Activated gamma-delta T cell treated with Interleukin-2 at 50 U/mL for 16 hours (primary cell): ENCODE data around the gene COQ4.
"Not testable (repeated sequence)": the region's sequence is repeated elsewhere in the genome, so short reads cannot be mapped to it uniquely, and the experiment has no call there.

Source experiments
- DNase-seq: peaks from one replicate; pipeline ENCODE4 v3.0.0-alpha.2; 2020

Gene COQ4

GRCh38 chr9:128322404-128323211 lies at the start of gene COQ4, which contains the start of gene TRUB2:
Gene COQ4 (plus strand): TSS chr9:128322839. CDS start chr9:128322859, 20 bp downstream.
Gene TRUB2 (minus strand): TSS chr9:128322447. CDS start chr9:128322408, 39 bp downstream.
- DNase-seq = peak; percentile 92

GRCh38 chr9:128274245-128274644 lies 48.4 kb upstream of the COQ4 start:
- no peak for DNase-seq

- no peak for DNase-seq
Measured at GRCh38 chr9:128275198-128276007, 47.2 kb upstream of the COQ4 start, which contains the start of gene GOLGA2. Gene GOLGA2 (minus strand): TSS chr9:128276007. CDS start chr9:128275976, 31 bp downstream.

DNA sequence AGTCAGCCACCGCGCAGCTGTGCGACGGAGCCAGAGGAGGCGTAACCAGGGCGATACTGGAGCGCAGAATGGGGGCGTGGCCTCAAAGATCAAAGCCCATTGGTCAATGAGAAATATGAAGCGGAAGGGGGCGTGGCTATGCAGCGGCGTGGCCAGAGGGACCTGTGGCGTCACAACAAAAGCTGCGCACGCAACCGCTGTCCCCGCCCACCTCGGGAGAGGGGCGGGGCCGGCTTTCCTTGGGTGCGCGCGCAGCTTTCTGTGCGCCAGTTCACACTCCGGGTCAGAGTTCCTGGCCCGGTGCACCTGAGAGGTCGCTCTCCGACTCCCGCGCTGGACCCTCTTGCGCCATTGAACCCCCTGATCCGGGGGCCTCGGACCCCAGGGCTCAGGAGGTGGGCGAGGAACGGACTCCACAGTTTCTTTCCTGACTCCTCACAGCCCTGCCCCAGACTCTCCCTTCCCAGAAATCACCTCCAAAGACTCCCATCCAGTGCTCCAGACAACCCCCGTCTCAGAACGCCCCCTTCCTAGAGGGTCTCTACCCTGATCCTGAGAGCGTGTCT lies 46.5 kb upstream of the COQ4 start, which contains the start of gene SWI5:
Gene SWI5, plus strand, starts transcription at position 269 of the 566 bp plus-strand sequence.
- peak; percentile 100 for DNase-seq

DNA sequence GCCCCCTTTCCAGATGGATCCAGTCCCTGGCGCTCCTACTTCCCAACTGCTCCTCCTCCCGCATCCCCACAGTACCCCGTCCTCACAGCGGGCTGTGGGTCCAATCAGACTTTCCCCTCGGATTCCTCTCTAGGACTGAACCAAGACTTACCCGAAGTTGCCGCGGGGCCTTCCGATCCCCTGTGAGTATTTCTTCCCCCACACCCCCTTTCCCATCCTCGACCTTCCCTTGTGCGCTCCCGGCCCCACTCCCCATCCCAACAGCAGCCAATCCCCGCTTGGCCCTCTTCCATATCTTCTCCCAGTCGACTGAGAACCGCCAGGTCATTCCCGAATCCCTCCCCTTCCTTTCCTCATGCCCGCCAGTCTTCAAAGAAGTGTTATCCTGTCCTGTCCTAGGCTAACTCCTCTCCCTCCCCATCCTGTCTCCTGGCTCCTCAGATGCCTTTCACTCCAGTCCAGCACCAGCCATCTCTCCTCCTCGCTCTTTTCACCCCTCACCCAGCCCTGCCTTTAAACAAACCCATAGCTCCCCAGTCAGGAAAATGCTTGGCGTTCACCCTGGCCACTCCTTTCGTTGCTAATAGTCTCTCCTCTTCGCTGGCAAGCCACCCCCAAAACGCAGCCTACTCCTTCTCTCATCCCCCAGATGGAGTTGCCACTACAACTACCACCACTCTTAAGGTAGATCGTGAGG lies 45.9 kb upstream of the COQ4 start:
- no peak for DNase-seq

DNA sequence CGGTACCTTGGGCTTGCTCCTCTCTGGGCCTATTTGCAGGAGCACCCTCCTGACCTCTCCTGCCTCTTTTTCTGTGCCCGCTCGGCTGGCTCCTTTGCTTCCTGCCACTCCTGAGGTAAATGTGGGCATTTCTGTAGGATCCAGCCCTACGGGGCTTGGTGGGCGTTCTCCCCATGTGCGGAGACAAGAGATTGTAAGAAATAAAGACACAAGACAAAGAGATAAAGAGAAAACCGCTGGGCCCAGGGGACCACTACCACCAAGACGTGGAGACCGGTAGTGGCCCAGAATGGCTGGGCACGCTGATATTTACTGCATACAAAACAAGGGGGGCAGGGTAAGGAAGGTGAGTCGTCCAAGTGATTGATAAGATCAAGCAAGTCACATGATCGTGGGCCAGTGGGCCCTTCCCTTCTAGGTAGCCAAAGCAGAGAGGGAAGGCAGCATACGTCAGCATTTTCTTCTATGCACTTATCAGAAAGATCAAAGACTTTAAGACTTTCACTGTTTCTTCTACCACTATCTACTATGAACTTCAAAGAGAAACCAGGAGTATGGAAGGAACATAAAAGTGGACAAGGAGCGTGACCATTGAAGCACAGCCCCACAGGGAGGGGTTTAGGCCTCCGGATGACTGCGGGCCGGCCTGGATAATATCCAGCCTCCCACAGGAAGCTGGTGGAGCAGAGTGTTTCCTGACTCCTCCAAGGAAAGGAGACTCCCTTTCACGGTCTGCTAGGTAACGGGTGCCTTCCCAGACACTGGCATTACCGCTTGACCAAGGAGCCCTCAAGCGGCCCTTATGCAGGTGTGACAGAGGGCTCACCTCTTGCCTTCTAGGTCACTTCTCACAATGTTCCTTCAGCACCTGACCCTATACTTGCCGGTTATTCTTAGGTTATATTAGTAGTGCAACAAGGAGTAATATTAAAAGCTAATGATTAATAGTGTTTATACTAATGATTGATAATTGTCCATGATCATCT lies 43.3 kb upstream of the COQ4 start:
- not testable (repeated sequence) for DNase-seq

DNA sequence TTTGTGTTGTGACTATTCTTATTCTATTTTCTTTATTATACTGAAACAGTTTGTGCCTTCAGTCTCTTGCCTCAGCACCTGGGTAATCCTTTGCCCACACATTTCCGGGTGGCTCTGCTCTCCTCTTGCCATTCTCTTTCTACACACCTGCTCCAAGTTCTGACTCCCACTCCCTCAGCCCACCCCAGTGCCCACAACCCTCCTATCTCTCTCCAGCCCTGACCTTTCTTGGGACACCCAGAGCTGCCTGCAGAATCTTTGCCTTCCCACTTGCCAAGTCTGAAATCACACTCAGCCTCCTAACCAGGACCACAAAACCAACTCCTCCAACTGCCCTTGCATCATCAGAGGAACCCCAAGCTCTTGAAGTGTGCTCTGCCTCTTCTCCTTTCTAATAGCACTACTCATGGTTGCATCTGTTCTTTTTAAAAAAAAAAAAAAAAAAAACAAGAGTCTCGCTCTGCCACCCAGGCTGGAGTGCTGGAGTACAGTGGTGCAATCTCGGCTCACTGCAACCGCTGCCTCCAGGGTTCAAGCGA lies 42.5 kb upstream of the COQ4 start:
- no peak for DNase-seq

- DNase-seq = no peak
Measured at GRCh38 chr9:128282500-128282899, 40.1 kb upstream of the COQ4 start.

DNA sequence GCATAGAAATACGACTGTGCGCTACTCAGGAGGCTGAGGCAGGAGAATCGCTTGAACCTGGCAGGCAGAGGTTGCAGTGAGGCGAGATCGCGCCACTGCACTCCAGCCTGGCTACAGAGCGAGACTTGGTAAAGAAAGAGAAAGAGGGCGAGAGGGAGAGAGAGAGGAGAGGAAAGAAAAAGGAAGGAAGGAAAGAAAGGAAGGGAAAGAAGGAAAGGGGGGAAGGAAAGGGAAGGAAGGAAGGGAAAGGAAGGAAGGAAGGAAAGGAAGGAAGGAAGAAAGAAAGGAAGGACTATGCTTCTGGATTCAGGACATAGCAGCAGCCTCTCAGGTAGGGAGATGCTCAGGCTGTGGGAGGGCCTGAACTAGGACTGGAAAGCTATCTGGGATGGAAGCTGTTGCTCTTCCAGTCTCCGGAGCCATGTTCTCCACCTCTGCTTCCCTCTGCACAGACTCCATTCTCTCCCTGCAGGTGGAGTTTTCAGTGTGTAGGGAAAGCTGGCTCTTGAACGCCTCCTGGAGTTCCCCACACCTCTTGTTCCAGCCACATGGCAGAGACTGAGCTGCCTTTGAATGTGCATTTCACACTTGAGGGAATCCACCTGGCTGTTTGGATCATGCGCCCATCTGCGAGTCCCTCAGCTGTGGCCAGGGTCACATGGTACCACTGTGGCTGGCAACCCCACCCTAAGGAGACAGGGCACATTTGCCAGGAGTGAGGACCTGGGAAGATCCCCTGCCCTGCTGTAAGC lies 37.4 kb upstream of the COQ4 start:
- DNase-seq = no peak

DNA sequence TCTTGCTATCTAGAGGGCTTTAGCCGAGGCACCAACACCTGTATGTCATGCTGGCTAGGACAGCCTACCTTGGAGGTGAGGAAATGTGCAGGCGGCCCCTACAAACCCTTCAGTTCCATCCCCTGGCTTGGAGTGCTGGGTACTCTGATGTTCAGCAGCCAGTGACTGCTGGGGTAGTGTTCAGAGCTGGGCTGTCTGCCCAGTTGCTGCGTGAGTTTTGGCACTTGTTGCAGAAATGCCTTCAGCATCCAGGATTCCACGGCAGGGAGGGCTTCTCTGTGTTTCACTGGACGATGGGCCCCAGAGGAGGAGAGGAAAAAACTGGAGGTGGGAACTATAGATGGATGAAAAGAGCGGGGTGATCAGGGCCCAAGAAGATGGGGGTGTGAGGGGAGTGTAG lies 36.2 kb upstream of the COQ4 start:
- no peak for DNase-seq

- DNase-seq = no peak
Measured at GRCh38 chr9:128288273-128289004, 34.2 kb upstream of the COQ4 start.

GRCh38 chr9:128292009-128292408 lies 30.6 kb upstream of the COQ4 start:
- no peak for DNase-seq

DNA sequence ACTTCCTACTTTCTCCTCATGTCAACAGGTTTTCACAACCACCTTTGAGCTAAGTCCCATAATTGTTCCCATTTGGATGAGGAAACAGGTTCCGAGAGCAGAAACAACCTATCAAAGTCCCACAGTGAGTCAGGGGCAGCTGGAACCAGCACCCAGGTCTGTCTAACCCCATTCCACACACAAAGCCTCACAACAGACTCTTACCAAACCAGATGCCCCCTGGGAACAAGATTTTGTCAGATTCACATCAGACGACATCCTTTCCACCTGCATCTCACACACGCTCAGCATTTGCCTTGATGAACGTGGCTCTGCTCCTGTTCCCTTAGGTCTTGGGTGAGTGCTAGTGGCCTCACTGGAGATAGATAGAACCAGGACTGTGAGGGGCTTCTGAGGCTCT lies 29.5 kb upstream of the COQ4 start:
- no peak for DNase-seq

GRCh38 chr9:128294142-128294541 lies 28.5 kb upstream of the COQ4 start:
- DNase-seq = no peak

DNA sequence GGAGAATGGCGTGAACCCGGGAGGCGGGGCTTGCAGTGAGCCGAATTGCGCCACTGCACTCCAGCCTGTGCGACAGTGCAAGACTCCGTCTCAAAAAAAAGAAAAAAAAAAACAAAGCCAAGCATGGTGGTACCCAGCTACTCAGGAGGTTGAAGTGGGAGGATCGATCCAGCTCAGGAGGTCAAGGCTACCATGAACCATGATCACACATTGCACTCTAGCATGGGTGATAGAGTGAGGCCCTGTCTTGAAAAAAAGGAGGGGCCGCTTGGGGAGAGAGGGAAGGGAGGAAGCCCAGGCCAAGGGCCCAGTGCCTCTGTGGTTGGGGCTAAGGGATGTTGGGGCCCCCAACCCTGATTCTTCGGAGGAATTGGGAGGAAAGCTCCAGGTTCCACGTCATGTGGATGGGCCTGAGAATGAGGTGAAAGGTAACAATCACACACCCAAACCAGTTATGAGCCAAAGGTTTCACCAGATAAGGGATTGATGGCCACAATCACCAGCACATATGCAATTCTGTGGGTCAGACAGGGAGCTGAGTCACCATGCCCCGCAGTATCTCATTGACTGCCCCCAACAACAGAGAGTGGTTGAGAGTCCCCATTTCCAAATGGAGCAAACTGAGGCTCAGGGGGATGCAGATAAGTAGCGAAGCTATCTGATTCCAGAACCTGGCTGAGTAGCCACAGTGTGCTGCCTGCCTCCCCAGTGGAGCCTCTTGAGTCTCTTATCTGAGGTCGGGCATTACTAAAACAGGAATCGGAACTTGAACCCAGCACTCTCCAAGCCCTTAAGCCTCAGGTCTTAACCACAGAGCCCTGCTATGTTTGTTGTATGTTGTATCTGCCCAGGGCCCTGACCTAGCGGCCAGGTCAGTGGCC lies 26.1 kb upstream of the COQ4 start:
- no peak for DNase-seq

GRCh38 chr9:128297221-128297773 lies 25.3 kb upstream of the COQ4 start:
- DNase-seq = no peak

- no peak for DNase-seq
Measured at GRCh38 chr9:128298535-128299482, 23.8 kb upstream of the COQ4 start.
